PFSK-1 (cell line): ENCODE data around the gene FOXL2NB.

ENCODE experiments used
- FOXP2 ChIP-seq: optimal IDR thresholded peaks from 2 replicates; pipeline ENCODE3; 2011; ENCODE audit warnings: borderline replicate concordance, control low read depth, inconsistent platforms; ENCODE audit not compliant: insufficient read depth; ENCODE audit errors: extremely low read length, extremely low read depth
- POLR2AphosphoS5 ChIP-seq: IDR thresholded peaks from 2 replicates; pipeline ENCODE4 v1.6.1; 2012; ENCODE audit warnings: low read depth, mild to moderate bottlenecking, control low read depth, low read length, moderate library complexity
- SIN3A ChIP-seq: IDR thresholded peaks from 2 replicates; pipeline ENCODE4 v1.6.1; 2012; ENCODE audit warnings: mild to moderate bottlenecking, low read length, moderate library complexity, borderline replicate concordance; ENCODE audit not compliant: insufficient read depth
- TAF1 ChIP-seq: IDR thresholded peaks from 2 replicates; pipeline ENCODE4 v1.6.1; 2012; ENCODE audit warnings: low read length, control low read depth, borderline replicate concordance; ENCODE audit not compliant: insufficient read depth
- TF ChIP-seq, protein P1 (sequence below), 2 experiments: IDR thresholded peaks; 2 replicates each; pipeline versions ENCODE4 v1.6.1 to v1.8.0; 2011 to 2012; ENCODE audit warnings: low read depth in 2 of 2, low read length in 2 of 2, control low read depth in 1 of 2, inconsistent platforms in 1 of 2, mild to moderate bottlenecking in 1 of 2, moderate library complexity in 1 of 2; ENCODE audit not compliant: insufficient read depth in 1 of 2

FOXL2NB gene

DNA sequence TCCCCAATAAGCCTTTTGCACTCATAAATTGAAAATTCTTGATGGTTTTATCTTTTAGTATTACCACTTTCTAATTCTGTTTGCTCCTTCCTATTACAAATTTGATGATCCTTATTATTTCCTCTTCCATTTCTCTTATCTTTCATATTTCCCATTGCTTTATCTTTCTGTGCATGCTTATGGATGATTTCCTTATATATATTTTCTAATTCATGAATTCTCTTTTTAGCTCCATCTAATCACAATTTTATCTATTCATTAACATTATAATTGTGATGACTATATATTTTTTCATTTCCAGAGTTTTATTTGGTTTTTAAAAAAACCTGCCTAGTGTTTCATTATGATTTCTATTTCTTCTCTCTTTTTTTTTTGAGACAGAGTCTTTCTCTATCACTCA is 17.9 kb downstream of the FOXL2NB start:
- TF ChIP-seq FOXP2 (no peak), SIN3A (no peak), POLR2AphosphoS5 (no peak), TAF1 (no peak)
- TF ChIP-seq, protein P1, sequence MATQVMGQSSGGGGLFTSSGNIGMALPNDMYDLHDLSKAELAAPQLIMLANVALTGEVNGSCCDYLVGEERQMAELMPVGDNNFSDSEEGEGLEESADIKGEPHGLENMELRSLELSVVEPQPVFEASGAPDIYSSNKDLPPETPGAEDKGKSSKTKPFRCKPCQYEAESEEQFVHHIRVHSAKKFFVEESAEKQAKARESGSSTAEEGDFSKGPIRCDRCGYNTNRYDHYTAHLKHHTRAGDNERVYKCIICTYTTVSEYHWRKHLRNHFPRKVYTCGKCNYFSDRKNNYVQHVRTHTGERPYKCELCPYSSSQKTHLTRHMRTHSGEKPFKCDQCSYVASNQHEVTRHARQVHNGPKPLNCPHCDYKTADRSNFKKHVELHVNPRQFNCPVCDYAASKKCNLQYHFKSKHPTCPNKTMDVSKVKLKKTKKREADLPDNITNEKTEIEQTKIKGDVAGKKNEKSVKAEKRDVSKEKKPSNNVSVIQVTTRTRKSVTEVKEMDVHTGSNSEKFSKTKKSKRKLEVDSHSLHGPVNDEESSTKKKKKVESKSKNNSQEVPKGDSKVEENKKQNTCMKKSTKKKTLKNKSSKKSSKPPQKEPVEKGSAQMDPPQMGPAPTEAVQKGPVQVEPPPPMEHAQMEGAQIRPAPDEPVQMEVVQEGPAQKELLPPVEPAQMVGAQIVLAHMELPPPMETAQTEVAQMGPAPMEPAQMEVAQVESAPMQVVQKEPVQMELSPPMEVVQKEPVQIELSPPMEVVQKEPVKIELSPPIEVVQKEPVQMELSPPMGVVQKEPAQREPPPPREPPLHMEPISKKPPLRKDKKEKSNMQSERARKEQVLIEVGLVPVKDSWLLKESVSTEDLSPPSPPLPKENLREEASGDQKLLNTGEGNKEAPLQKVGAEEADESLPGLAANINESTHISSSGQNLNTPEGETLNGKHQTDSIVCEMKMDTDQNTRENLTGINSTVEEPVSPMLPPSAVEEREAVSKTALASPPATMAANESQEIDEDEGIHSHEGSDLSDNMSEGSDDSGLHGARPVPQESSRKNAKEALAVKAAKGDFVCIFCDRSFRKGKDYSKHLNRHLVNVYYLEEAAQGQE (IDR thresholded peaks at IDR 0.05; ENCODE audit: insufficient read depth in 1 of 2, low read depth in 2 of 2, low read length in 2 of 2) = no peak

DNA sequence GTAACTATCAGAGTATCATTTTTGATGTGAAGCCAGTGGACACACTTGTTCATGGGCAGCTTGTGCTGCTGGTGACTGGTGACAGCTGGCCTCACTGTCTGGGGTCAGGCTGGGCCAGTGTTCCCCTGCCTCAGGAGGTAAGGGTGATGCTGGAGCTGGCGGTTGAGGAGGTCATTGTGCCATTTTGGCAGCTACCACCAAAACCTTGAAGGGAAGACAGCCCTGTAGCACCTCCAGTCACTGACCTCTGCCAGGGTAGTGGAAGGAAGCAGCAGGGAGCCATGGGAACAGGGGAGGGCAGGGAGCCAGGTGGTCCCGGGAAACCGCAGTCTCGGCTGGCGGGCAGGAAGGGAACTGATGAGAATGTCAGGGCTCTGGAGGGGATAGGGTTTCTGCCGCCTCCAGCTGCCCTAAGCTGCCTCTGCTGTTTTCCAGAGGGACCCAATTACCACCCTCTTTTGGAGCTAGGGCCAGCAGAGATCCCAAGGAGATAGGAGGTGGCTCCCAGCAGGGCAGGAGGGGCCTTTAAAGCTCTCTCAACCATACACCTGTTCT is 24.8 kb downstream of the FOXL2NB start:
- TF ChIP-seq FOXP2 (no peak), POLR2AphosphoS5 (no peak), SIN3A (no peak), TAF1 (no peak)
- TF ChIP-seq, protein P1 (IDR thresholded peaks at IDR 0.05; ENCODE audit: insufficient read depth in 1 of 2, low read depth in 2 of 2, low read length in 2 of 2) = no peak

DNA sequence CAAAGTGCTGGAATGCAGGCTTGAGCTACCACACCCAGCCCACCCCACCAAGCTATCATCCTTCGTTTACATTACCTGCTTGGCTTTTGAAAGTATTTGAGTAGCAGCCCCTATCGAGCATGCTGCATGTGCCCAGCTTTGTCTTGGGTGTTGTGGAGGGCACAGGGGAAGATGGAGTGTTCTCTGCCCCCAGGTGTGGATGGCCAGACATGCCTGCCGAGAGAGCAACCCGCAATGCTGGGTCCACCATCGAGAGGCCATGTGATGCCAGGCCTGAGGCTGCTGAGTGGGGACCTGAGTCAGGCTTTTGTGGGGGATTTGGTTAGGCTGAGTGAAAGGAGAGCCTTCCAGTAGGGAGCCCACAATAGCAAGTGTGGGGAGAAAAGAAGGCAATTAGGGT is 25.9 kb downstream of the FOXL2NB start:
- TF ChIP-seq, protein P1 (IDR thresholded peaks at IDR 0.05; ENCODE audit: insufficient read depth in 1 of 2, low read depth in 2 of 2, low read length in 2 of 2) = no peak

DNA sequence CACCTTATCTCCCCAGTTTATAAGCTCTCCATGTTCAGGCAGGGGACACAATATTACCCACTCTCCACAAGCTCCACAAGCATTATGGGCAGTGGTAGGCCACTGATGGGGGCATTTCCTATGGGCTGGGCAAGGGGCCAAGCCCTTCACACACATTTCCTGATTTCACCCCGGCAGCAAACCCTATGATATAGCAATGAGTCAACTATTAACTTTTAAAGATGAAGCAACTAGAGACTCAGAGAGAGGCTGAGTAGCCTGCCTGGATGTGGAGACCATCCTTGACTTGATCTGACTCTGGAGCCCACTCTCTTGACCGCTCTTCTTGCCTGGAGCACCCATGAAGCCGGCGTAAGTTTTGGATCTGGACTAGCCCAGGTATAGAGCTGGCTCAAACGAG is 27.4 kb downstream of the FOXL2NB start:
- TF ChIP-seq SIN3A (no peak), FOXP2 (no peak), TAF1 (no peak), POLR2AphosphoS5 (no peak)
- TF ChIP-seq, protein P1 (IDR thresholded peaks at IDR 0.05; ENCODE audit: insufficient read depth in 1 of 2, low read depth in 2 of 2, low read length in 2 of 2) = no peak

DNA sequence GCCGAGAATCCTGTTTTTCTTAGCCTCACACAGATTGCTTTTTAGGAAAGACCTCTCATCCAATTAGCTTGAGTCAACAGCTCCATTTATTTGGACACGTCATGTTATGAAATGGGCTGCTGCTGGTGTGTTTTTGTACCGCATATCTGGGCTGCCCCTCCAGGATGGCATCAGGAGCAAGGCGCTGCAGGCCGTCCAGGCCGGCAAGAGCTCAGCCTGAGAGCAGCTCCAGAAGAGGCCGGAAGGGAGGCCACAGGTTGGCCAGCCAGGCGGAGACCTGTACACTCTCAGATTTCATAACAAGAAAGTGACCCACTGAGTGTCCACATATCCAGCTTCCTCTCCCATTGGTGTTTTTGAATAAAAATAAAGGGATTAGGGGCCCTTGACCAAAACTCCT is 28.3 kb downstream of the FOXL2NB start:
- no peak for TF ChIP-seq FOXP2
- TF ChIP-seq TAF1 = no peak
- TF ChIP-seq, protein P1 (IDR thresholded peaks at IDR 0.05; ENCODE audit: insufficient read depth in 1 of 2, low read depth in 2 of 2, low read length in 2 of 2) = no peak
- no peak for TF ChIP-seq SIN3A
- TF ChIP-seq POLR2AphosphoS5 = no peak
